ENCODE measurements around the gene ACTR3. TPM values are rescaled to one million over a fixed set of nuclear protein-coding genes. Genes with fewer than 3 reads are reported as not detected.

Gene ACTR3
- polyA plus RNA-seq, 1 donor from 2014 or later = 255 TPM

GRCh38 chr2:114008720-114009119 is 118.8 kb downstream of the ACTR3 start:
- H3K27ac ChIP-seq (ENCODE audit: low read length) = no peak overlapping the region
- H3K4me3 ChIP-seq (ENCODE audit: low read length) = no peak overlapping the region
- no peak overlapping the region for H3K9ac ChIP-seq (ENCODE audit: low read length)
- H3K27me3 ChIP-seq (ENCODE audit: insufficient read depth, low read depth, low read length) = no peaks in the 10 kb centered on the region
- no peak overlapping the region for H3K4me2 ChIP-seq (ENCODE audit: low read length)
- no peak overlapping the region for H2AFZ ChIP-seq (ENCODE audit: low read depth, low read length)
- TF ChIP-seq, protein P1, sequence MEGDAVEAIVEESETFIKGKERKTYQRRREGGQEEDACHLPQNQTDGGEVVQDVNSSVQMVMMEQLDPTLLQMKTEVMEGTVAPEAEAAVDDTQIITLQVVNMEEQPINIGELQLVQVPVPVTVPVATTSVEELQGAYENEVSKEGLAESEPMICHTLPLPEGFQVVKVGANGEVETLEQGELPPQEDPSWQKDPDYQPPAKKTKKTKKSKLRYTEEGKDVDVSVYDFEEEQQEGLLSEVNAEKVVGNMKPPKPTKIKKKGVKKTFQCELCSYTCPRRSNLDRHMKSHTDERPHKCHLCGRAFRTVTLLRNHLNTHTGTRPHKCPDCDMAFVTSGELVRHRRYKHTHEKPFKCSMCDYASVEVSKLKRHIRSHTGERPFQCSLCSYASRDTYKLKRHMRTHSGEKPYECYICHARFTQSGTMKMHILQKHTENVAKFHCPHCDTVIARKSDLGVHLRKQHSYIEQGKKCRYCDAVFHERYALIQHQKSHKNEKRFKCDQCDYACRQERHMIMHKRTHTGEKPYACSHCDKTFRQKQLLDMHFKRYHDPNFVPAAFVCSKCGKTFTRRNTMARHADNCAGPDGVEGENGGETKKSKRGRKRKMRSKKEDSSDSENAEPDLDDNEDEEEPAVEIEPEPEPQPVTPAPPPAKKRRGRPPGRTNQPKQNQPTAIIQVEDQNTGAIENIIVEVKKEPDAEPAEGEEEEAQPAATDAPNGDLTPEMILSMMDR (IDR thresholded peaks at IDR 0.05; ENCODE audit: poor library complexity, severe bottlenecking) = no peak
- TF ChIP-seq REST (IDR thresholded peaks at IDR 0.05; ENCODE audit: borderline replicate concordance) = no peak
- no peak for TF ChIP-seq RAD21 (conservative IDR thresholded peaks at IDR 0.05)
- no peak for TF ChIP-seq POLR2AphosphoS5 (IDR thresholded peaks at IDR 0.05)
- no peak for TF ChIP-seq TAF1 (IDR thresholded peaks at IDR 0.05; ENCODE audit: low read depth)
- no peak for TF ChIP-seq SMC3 (conservative IDR thresholded peaks at IDR 0.05; ENCODE audit: poor library complexity)
- no peak for TF ChIP-seq EP300 (conservative IDR thresholded peaks at IDR 0.05; ENCODE audit: poor library complexity, severe bottlenecking)
- no peak for TF ChIP-seq MXI1 (conservative IDR thresholded peaks at IDR 0.05; ENCODE audit: poor library complexity, severe bottlenecking)
- no peaks in the 10 kb centered on the region for H3K36me3 ChIP-seq (ENCODE audit: insufficient read depth, low read length)
- H3K79me2 ChIP-seq (replicated peaks; ENCODE audit: insufficient read depth, low read length) = no peaks in the 10 kb centered on the region
- H3F3A ChIP-seq (ENCODE audit: insufficient read depth, low read length, poor library complexity, severe bottlenecking) = no peaks in the 10 kb centered on the region
- H3K9me2 ChIP-seq (ENCODE audit: insufficient read depth, low read length) = no peaks in the 10 kb centered on the region
- no peaks in the 10 kb centered on the region for H3K9me3 ChIP-seq (ENCODE audit: low read length)
- no peaks in the 10 kb centered on the region for H4K20me1 ChIP-seq (ENCODE audit: insufficient read depth)

GRCh38 chr2:114009205-114009944 is 119.5 kb downstream of the ACTR3 start:
- Histone ChIP-seq H3K79me2 (replicated peaks; ENCODE audit: insufficient read depth, low read length) (no peaks in the 10 kb centered on the region), H3F3A (ENCODE audit: insufficient read depth, low read length, poor library complexity, severe bottlenecking) (no peaks in the 10 kb centered on the region), H4K20me1 (ENCODE audit: insufficient read depth) (no peaks in the 10 kb centered on the region), H3K9me2 (ENCODE audit: insufficient read depth, low read length) (no peaks in the 10 kb centered on the region), H3K9ac (ENCODE audit: low read length) (no peak overlapping the region), H2AFZ (ENCODE audit: low read depth, low read length) (no peak overlapping the region), H3K27ac (ENCODE audit: low read length) (no peak overlapping the region), H3K4me3 (ENCODE audit: low read length) (no peak overlapping the region), H3K4me2 (ENCODE audit: low read length) (no peak overlapping the region), H3K9me3 (ENCODE audit: low read length) (no peaks in the 10 kb centered on the region), H3K36me3 (ENCODE audit: insufficient read depth, low read length) (no peaks in the 10 kb centered on the region), H3K27me3 (ENCODE audit: insufficient read depth, low read depth, low read length) (no peaks in the 10 kb centered on the region)
- TF ChIP-seq MXI1 (conservative IDR thresholded peaks at IDR 0.05; ENCODE audit: poor library complexity, severe bottlenecking) (no peak), SMC3 (conservative IDR thresholded peaks at IDR 0.05; ENCODE audit: poor library complexity) (no peak), REST (IDR thresholded peaks at IDR 0.05; ENCODE audit: borderline replicate concordance) (no peak), EZH2 (IDR thresholded peaks at IDR 0.05; ENCODE audit: borderline replicate concordance, insufficient read depth, low read length, poor library complexity, severe bottlenecking) (no peak), POLR2AphosphoS5 (IDR thresholded peaks at IDR 0.05) (no peak), RAD21 (conservative IDR thresholded peaks at IDR 0.05) (no peak), TAF1 (IDR thresholded peaks at IDR 0.05; ENCODE audit: low read depth) (no peak), EP300 (conservative IDR thresholded peaks at IDR 0.05; ENCODE audit: poor library complexity, severe bottlenecking) (no peak)
- TF ChIP-seq, protein P1 (IDR thresholded peaks at IDR 0.05; ENCODE audit: poor library complexity, severe bottlenecking) = no peak

Data from neural cell (in vitro differentiated cells).